Measurements from ENCODE around the gene SYK. TPM values are rescaled to one million over a fixed set of nuclear protein-coding genes. Genes with fewer than 3 reads are reported as not detected.

Gene SYK
- total and polyA plus RNA-seq, 2 of the 4 experiments (the other 2 are of a cell fraction): not detected

DNA sequence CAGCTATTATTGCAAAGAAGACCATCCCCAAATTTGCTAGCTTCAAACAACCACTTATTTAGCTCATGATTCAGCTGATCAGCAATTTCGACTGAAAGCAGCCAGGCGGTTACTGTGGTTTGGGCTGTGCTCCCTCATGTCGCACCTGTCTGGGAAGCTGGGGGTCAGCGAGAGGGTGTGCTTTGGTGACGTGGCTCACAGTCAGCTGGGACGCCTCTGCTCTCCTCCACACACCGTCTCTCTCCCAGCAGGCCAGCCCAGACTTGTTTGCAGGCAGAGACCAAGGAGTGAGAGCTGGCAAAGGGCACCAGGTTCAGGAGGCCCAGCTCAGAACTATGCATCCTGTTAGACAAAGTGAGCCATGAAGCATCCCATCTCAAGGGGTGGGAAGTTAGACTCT, 140.9 kb downstream of the SYK start:
- H2AFZ ChIP-seq (replicated peaks; ENCODE audit: low read length, poor library complexity): peak overlapping the region; percentile 63
- intact Hi-C loops (cut with micrococcal nuclease) (no loop called here), dilution Hi-C loops (cut with HindIII; ENCODE audit: low sequenced_read_pairs, unreplicated experiment) (no loop called here), in situ Hi-C loops (cut with MboI; ENCODE audit: low sequenced_read_pairs) (no loop called here)
- peaks cover 11% of the 10 kb centered on the region for H3K9me3 ChIP-seq (ENCODE audit: control insufficient read depth, insufficient read depth, low read length)
- ATAC-seq (ENCODE audit: low read depth) (peak; percentile 29; the same call in 1 of the 2 replicates), DNase-seq (peak; percentile 48)
- peaks cover 3% of the 10 kb centered on the region for H3K27me3 ChIP-seq (ENCODE audit: control insufficient read depth, insufficient read depth, low read length)
- peaks cover 3% of the 10 kb centered on the region; the same call in 1 of the 2 replicates for H3K9me1 ChIP-seq (ENCODE audit: insufficient read depth, low read length)
- no peak overlapping the region; the same call in 1 of the 2 replicates for H3K4ac ChIP-seq (ENCODE audit: low read depth, low read length)
- H3K23ac ChIP-seq (ENCODE audit: low read depth, low read length): no peak overlapping the region
- no peak overlapping the region for H3K14ac ChIP-seq (replicated peaks; ENCODE audit: low read depth, low read length)
- no peak overlapping the region for H3K9ac ChIP-seq (ENCODE audit: low read depth, low read length)
- H4K8ac ChIP-seq (ENCODE audit: low read depth in 2 of 2, low read length in 2 of 2): no peak overlapping the region
- BruUV-seq (replicated peaks): no TSS peak
- peaks cover 6% of the 10 kb centered on the region for H3K4me1 ChIP-seq (ENCODE audit: control insufficient read depth, insufficient read depth, low read length)
- TF ChIP-seq, protein P1, sequence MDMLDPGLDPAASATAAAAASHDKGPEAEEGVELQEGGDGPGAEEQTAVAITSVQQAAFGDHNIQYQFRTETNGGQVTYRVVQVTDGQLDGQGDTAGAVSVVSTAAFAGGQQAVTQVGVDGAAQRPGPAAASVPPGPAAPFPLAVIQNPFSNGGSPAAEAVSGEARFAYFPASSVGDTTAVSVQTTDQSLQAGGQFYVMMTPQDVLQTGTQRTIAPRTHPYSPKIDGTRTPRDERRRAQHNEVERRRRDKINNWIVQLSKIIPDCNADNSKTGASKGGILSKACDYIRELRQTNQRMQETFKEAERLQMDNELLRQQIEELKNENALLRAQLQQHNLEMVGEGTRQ (IDR thresholded peaks at IDR 0.05; ENCODE audit: low read depth, low read length): no peak
- TF ChIP-seq RCOR1 (IDR thresholded peaks at IDR 0.05; ENCODE audit: insufficient replicate concordance, low read length): no peak
- no peak for TF ChIP-seq FOS (IDR thresholded peaks at IDR 0.05; ENCODE audit: low read depth, low read length)
- TF ChIP-seq CHD1 (IDR thresholded peaks at IDR 0.05; ENCODE audit: low read depth, low read length): no peak
- TF ChIP-seq, protein P2, sequence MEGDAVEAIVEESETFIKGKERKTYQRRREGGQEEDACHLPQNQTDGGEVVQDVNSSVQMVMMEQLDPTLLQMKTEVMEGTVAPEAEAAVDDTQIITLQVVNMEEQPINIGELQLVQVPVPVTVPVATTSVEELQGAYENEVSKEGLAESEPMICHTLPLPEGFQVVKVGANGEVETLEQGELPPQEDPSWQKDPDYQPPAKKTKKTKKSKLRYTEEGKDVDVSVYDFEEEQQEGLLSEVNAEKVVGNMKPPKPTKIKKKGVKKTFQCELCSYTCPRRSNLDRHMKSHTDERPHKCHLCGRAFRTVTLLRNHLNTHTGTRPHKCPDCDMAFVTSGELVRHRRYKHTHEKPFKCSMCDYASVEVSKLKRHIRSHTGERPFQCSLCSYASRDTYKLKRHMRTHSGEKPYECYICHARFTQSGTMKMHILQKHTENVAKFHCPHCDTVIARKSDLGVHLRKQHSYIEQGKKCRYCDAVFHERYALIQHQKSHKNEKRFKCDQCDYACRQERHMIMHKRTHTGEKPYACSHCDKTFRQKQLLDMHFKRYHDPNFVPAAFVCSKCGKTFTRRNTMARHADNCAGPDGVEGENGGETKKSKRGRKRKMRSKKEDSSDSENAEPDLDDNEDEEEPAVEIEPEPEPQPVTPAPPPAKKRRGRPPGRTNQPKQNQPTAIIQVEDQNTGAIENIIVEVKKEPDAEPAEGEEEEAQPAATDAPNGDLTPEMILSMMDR (conservative IDR thresholded peaks at IDR 0.05; ENCODE audit: low read depth, low read length): no peak
- no peak for TF ChIP-seq CEBPB (IDR thresholded peaks at IDR 0.05; ENCODE audit: low read depth, low read length)
- no peak for TF ChIP-seq POLR2A (IDR thresholded peaks at IDR 0.05; ENCODE audit: low read depth, low read length)
- TF ChIP-seq RAD21 (IDR thresholded peaks at IDR 0.05; ENCODE audit: low read length): no peak
- TF ChIP-seq MAZ (IDR thresholded peaks at IDR 0.05; ENCODE audit: borderline replicate concordance, low read depth, low read length): no peak
- no peak for TF ChIP-seq RFX5 (IDR thresholded peaks at IDR 0.05; ENCODE audit: low read depth, low read length)
- TF ChIP-seq BHLHE40 (IDR thresholded peaks at IDR 0.05; ENCODE audit: low read depth, low read length): no peak
- no peak for TF ChIP-seq MAFK (IDR thresholded peaks at IDR 0.05; ENCODE audit: low read depth, low read length)
- H2AK5ac ChIP-seq (ENCODE audit: low read depth, low read length): no peak overlapping the region
- H2BK120ac ChIP-seq (ENCODE audit: low read depth, low read length): no peak overlapping the region
- no peaks in the 10 kb centered on the region for H4K20me1 ChIP-seq (ENCODE audit: insufficient read depth, low read length)
- no peak overlapping the region for H3K56ac ChIP-seq (ENCODE audit: extremely low read depth, insufficient read depth, low read length)
- H4K5ac ChIP-seq (ENCODE audit: low read depth, low read length): no peak overlapping the region
- H4K91ac ChIP-seq (ENCODE audit: insufficient read depth, low read depth, low read length): peak overlapping the region; percentile 14; the same call in 1 of the 2 replicates
- no peak overlapping the region; the same call in 2 of the 3 replicates for H2BK15ac ChIP-seq (ENCODE audit: low read depth, low read length)
- WGBS, 2 experiments (ENCODE audit: extremely low coverage in 2 of 2, insufficient read length in 1 of 2): 67% methylated on average over 2 of the region's 7 CpGs; no CpG with 5 or more reads in 1 of the 2 experiments
- H2BK20ac ChIP-seq (ENCODE audit: low read depth, low read length): no peak overlapping the region; the same call in 1 of the 2 replicates
- H3K36me3 ChIP-seq (ENCODE audit: control insufficient read depth, insufficient read depth, low read length): no peaks in the 10 kb centered on the region
- CTCF ChIA-PET: interaction anchor here (0.7 to 0.9 kb wide), 2 partner anchors 28 to 745 kb away, joined by 3 read pairs; no protein-coding TSS in a partner anchor
- POLR2A ChIA-PET (ENCODE audit: unreplicated experiment): no interaction called here
- H2BK5ac ChIP-seq (ENCODE audit: low read depth, low read length, poor library complexity, severe bottlenecking): no peak overlapping the region
- no peaks in the 10 kb centered on the region for H3K79me1 ChIP-seq (ENCODE audit: low read depth in 1 of 2, low read length in 2 of 2)
- no peak overlapping the region for H3K27ac ChIP-seq (ENCODE audit: insufficient read depth, low read length)
- no peak overlapping the region for H3K4me2 ChIP-seq (ENCODE audit: low read depth, low read length)
- H2AK9ac ChIP-seq (replicated peaks; ENCODE audit: low read depth, low read length, poor library complexity): no peak overlapping the region
- H3K18ac ChIP-seq (ENCODE audit: low read depth, low read length): peak overlapping the region; percentile 20; the same call in 1 of the 2 replicates
- H3K4me3 ChIP-seq (ENCODE audit: insufficient read depth, low read depth, low read length): no peak overlapping the region
